IPS-NIHi7 (cell line): ENCODE data around the gene OR2A42.
"Not testable (repeated sequence)": the region's sequence is repeated elsewhere in the genome, so short reads cannot be mapped to it uniquely, and the experiment has no call there.

Experiments used
- DNase-seq: peaks from one replicate; pipeline ENCODE4 v3.0.0; 2012; ENCODE audit warnings: mixed read lengths; ENCODE audit errors: extremely low spot score

The OR2A42 gene

GRCh38 chr7:144223675-144224074 is 15.7 kb downstream of the OR2A42 start:
- not testable (repeated sequence) for DNase-seq

GRCh38 chr7:144220531-144220930 is 18.9 kb downstream of the OR2A42 start:
- DNase-seq, result not testable (repeated sequence)

- DNase-seq, result not testable (repeated sequence)
These were observed 20.3 kb downstream of the OR2A42 start for GRCh38 chr7:144219149-144219548.

GRCh38 chr7:144218581-144218980 is 20.8 kb downstream of the OR2A42 start:
- not testable (repeated sequence) for DNase-seq

- not testable (repeated sequence) for DNase-seq
These were observed 22.2 kb downstream of the OR2A42 start for GRCh38 chr7:144217200-144217599.

GRCh38 chr7:144205306-144205705 is 34.1 kb downstream of the OR2A42 start:
- not testable (repeated sequence) for DNase-seq

GRCh38 chr7:144203086-144203485 is 36.3 kb downstream of the OR2A42 start:
- not testable (repeated sequence) for DNase-seq

- not testable (repeated sequence) for DNase-seq
These were observed 37.4 kb downstream of the OR2A42 start for GRCh38 chr7:144201978-144202377.

- not testable (repeated sequence) for DNase-seq
These were observed 40.5 kb downstream of the OR2A42 start for GRCh38 chr7:144198934-144199333.

- DNase-seq, result not testable (repeated sequence)
These were observed 44.1 kb downstream of the OR2A42 start, which contains the start of gene ARHGEF35 for GRCh38 chr7:144195212-144195872. Gene ARHGEF35, minus strand, starts transcription at chr7:144195833. Its CDS starts 7,450 bp downstream, at chr7:144188383.

GRCh38 chr7:144194453-144194852 is 45.0 kb downstream of the OR2A42 start:
- DNase-seq, result not testable (repeated sequence)

GRCh38 chr7:144193782-144194181 is 45.6 kb downstream of the OR2A42 start:
- not testable (repeated sequence) for DNase-seq

GRCh38 chr7:144188578-144189171 is 50.7 kb downstream of the OR2A42 start:
- not testable (repeated sequence) for DNase-seq

GRCh38 chr7:144187848-144188247 is 51.6 kb downstream of the OR2A42 start:
- DNase-seq, result not testable (repeated sequence)

- DNase-seq, result not testable (repeated sequence)
These were observed 56.2 kb downstream of the OR2A42 start, which contains the start of gene CTAGE4 for GRCh38 chr7:144183166-144183565. Gene CTAGE4, plus strand, starts transcription at chr7:144183466. Its CDS starts 38 bp downstream, at chr7:144183504.

- not testable (repeated sequence) for DNase-seq
These were observed 60.3 kb downstream of the OR2A42 start for GRCh38 chr7:144179165-144179479.

- not testable (repeated sequence) for DNase-seq
These were observed 60.8 kb downstream of the OR2A42 start for GRCh38 chr7:144178380-144179164.
